ENCODE results near the gene ALPK3. TPM values are rescaled to one million over a fixed set of nuclear protein-coding genes. Genes with fewer than 3 reads are reported as not detected.

ALPK3 gene
- total RNA-seq, 1 donor from 2014 or later, result 13.5 TPM

GRCh38 chr15:84824260-84825007, 7.3 kb downstream of the ALPK3 start:
- DNase-seq (ENCODE audit: low read depth, low spot score), result no peak

GRCh38 chr15:84826369-84826823, 9.2 kb downstream of the ALPK3 start:
- DNase-seq (ENCODE audit: low read depth, low spot score), result no peak

DNA sequence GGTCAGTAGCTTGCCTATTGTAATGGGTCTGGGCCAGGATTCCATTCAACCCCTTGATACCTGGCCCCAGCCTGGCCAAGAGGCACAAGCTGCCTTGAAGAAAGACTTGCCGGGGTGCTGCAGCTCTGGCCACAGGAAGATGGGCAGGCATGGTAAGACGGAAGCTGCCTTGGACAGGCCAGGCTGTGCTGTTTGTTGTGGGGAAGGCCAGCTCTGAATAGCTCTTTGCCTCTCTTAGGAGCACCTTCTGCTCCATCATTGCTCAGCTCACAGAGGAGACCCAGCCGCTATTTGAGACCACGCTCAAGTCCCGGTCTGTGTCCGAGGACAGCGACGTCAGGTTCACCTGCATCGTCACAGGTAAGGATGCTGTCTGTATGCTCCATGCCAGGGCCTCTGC, 10.1 kb downstream of the ALPK3 start:
- DNase-seq (ENCODE audit: low read depth, low spot score), result no peak

GRCh38 chr15:84828086-84828908, 11.1 kb downstream of the ALPK3 start:
- DNase-seq (ENCODE audit: low read depth, low spot score), result no peak

GRCh38 chr15:84829428-84829827, 12.3 kb downstream of the ALPK3 start:
- no peak for DNase-seq (ENCODE audit: low read depth, low spot score)

GRCh38 chr15:84830036-84830435, 12.9 kb downstream of the ALPK3 start:
- no peak for DNase-seq (ENCODE audit: low read depth, low spot score)

DNA sequence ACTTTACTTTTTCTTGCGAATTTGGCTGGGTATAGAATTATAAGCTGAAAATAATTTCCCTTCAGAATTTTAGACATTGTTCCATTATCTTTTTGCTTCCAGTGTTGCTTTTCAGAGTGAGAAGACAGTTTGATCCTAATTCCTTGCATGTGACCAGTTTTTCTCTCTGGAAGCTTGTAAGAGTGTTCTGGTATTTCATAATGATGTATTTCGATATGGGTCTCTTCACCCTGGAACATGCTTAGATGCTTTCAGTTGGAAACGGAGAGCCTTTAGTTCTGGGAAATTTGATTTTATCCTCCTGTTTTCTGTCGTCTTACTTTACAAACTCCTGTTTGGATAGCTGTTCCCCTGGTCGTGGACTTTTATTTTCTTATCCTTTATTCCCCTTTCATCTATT, 13.9 kb downstream of the ALPK3 start:
- no peak for DNase-seq (ENCODE audit: low read depth, low spot score)

DNA sequence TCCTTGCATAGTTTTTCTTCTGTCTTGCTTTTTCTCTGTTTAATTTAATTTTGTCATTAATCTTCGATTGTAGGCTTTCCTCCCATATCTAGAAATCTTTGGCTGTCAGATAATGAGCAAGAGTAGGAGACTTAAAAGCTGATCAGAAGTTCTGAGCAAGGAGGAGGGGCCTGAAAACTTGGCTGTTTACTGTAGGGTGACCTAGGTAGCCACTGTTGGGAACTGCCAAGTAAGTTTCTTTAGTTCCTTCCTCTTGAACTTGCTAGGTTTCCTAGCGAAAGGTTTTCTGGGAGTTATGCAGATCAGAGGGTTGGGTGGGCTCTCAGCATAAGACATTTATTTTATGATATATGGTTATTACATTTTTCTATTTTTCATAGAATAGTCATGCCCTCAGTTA, 14.5 kb downstream of the ALPK3 start:
- no peak for DNase-seq (ENCODE audit: low read depth, low spot score)

DNA sequence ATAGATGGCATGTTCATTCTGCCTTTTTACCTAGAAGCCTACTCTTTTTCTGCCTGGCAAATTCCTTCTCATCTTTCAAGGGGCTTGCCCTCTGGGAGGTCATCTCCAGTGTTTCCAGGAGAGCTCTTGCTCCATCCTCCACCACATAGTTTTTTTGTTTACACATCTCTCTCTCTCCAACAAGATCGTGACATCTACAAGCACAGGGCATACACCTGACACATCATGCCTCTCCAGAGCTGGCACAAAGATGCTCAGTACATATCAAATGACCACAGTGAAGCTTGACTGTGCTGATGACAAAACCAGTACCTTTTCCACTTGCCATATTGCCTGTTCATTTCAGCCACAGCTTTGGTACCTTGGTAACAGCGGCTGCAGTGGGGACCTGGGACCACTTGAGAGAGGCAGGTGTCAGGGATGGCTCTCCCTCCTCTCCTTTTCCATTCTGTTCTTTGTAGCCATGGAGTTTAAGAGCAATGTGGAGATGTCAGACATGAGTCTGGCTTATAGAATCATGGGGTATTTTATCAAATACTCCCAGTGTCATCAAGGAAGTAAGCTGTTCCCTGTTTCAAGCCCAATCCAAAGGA, 15.4 kb downstream of the ALPK3 start:
- no peak for DNase-seq (ENCODE audit: low read depth, low spot score)

DNA sequence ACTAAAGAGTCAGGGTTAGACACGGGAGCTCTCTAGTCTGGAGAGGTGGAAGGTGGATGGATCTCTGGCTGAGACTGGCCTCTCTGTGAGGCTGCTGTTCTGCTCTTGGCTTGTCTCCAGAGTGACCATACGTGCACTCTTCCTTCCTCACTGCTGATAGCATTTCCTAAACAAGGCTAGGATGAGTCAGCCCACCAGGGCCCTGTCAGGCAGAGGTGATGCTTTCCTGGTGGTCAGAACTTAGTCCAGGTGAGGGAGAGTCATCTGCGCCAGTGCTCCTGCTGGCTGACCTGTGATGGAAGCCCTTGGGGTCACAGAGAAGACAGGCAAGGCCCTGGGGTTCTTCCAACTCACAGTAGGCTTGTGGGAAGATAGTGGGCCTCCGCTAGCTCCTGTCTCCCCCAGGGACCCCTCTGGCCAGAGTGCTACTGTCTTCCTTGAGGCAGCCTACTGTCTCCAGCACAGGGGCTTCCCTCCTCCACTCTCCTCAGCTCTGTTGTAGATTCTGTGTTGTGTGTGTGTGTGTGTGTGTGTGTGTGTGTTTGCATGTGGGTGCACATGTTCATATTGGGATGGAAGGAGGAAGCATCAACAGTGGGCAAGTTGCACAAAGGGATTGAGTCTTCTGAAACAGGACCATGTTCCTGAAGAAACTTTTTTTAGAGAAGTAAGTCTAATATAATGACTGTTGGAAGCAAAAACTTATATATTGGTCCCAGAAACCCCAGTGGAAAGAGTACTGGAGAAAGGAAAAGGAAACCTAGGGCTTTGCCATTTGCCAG, 16.5 kb downstream of the ALPK3 start:
- DNase-seq (ENCODE audit: low read depth, low spot score), result peak; percentile 33

DNA sequence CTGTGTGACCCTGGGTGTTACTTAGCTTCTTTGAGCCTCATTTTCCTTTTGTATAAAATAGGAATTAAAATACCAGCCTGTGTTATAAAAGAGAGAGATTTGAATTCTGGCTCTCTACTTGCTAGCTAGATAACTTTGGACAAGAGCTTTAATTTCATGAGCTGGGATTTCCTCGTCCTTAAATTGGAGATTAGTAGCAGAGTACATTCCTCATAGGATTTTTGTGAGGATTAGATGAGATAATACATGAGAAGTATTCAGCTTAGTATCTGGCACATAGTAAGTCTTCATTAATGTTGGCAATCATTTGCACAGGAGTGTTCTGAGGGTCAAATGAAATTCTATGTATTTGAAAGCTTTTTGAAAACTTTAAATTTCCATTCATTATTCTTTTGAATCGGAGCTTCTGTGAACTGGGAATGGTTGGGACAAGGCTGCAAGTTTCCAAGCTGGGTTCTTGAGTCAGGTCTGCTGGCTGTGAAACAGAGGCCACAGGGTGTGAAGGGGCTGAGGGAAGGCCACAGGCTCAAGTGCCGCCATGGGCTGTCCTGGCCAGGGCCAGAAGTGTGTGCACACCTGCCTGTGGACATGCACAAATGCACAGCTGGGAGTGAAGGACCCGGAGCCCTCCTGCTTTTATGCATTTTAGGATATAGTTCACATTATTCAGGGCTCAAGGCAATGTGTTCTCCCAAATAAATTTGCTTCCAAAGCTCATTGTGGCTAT, 17.2 kb downstream of the ALPK3 start:
- DNase-seq (ENCODE audit: low read depth, low spot score), result no peak

GRCh38 chr15:84834969-84835368, 17.8 kb downstream of the ALPK3 start:
- no peak for DNase-seq (ENCODE audit: low read depth, low spot score)

- no peak for DNase-seq (ENCODE audit: low read depth, low spot score)
Measured at GRCh38 chr15:84835661-84836337, 18.6 kb downstream of the ALPK3 start.

- no peak for DNase-seq (ENCODE audit: low read depth, low spot score)
Measured at GRCh38 chr15:84836844-84837243, 19.7 kb downstream of the ALPK3 start.

GRCh38 chr15:84839714-84840113, 22.6 kb downstream of the ALPK3 start:
- no peak for DNase-seq (ENCODE audit: low read depth, low spot score)

- DNase-seq (ENCODE audit: low read depth, low spot score), result no peak
Measured at GRCh38 chr15:84840255-84840654, 23.1 kb downstream of the ALPK3 start.

- DNase-seq (ENCODE audit: low read depth, low spot score), result no peak
Measured at GRCh38 chr15:84840741-84841429, 23.7 kb downstream of the ALPK3 start.

- DNase-seq (ENCODE audit: low read depth, low spot score), result no peak
Measured at GRCh38 chr15:84842781-84843180, 25.6 kb downstream of the ALPK3 start.

GRCh38 chr15:84844964-84845363, 27.8 kb downstream of the ALPK3 start:
- no peak for DNase-seq (ENCODE audit: low read depth, low spot score)

GRCh38 chr15:84845631-84846030, 28.5 kb downstream of the ALPK3 start:
- DNase-seq (ENCODE audit: low read depth, low spot score), result peak; percentile 47
